Left lung (tissue), 10 donors: ENCODE data around the gene ANKS1B. TPM values are rescaled to one million over a fixed set of nuclear protein-coding genes. Genes with fewer than 3 reads are reported as not detected.

ENCODE experiments used
- ATAC-seq: fragments of 200-7000 bp; cut with Tn5 transposase; one replicate; pipeline ENCODE4 v1.9.1; 2020; ENCODE audit warnings: moderate library complexity
- DNase-seq, 4 donors: peaks; one replicate each; pipeline ENCODE4 v3.0.0-alpha.2; 2013 to 2020
- H3K27ac ChIP-seq, 2 donors: fragments of 200-600 bp; sonication (generic) in 1 of 2; one replicate each; pipeline versions ENCODE4 v1.5.0 to v1.8.0; 2020 to 2021
- H3K27me3 ChIP-seq, 2 donors: fragments of 200-600 bp; sonication (generic) in 1 of 2; one replicate each; pipeline versions ENCODE4 v1.5.0 to v1.8.0; 2020 to 2021
- H3K36me3 ChIP-seq, 2 donors: fragments of 200-600 bp; sonication (generic) in 1 of 2; one replicate each; pipeline versions ENCODE4 v1.5.0 to v1.8.0; 2020 to 2021
- H3K4me1 ChIP-seq, 2 donors: fragments of 200-600 bp; one replicate each; pipeline ENCODE4 v1.8.0; 2021
- H3K4me3 ChIP-seq, 2 donors: fragments of 200-600 bp; sonication (generic) in 1 of 2; one replicate each; pipeline versions ENCODE4 v1.5.0 to v1.8.0; 2020 to 2021; ENCODE audit warnings: mild to moderate bottlenecking in 1 of 2
- H3K9me3 ChIP-seq, 2 donors: fragments of 200-600 bp; sonication (generic) in 1 of 2; one replicate each; pipeline versions ENCODE4 v1.5.0 to v1.8.0; 2020 to 2021
- intact Hi-C, 2 donors: fragments of 100-400 bp; cut with DNase I; formaldehyde crosslinking; loops; one replicate each; pipeline versions ENCODE4 v1.11.2 to v1.14.2; 2022
- polyA plus RNA-seq, 6 donors: library from polyadenylated mRNA; unstranded; fragments of 120-200 nt; gene quantifications; one replicate each; pipeline ENCODE4 v1.2.1, GENCODE V29; 2013; ENCODE audit not compliant: insufficient read length in 6 of 6
- total RNA-seq, 2 donors: library from RNA; stranded (reverse); fragmentation: NEBNext Ultra II Directional; extraction: Animal tissue kit (Norgen Biotek cat#: 25700); gene quantifications; one replicate each; pipeline ENCODE4 v1.2.1, GENCODE V29; 2021
- TF ChIP-seq, protein P1 (sequence below), 2 donors: fragments of 200-600 bp; sonication (generic) in 1 of 2; IDR thresholded peaks; one replicate each; pipeline versions ENCODE4 v1.5.0 to v1.8.0; 2021; ENCODE audit warnings: antibody characterized with exemption in 2 of 2
- donor health status: DM: no; HTN: yes; CAD: no.
- donor health status: DM: no; HTN: no; CAD: no.

ANKS1B gene
- total and polyA plus RNA-seq, 8 donors = 4.9 to 31.8 (median 14.9) TPM

- no peaks in the 10 kb centered on the region for H3K27me3 ChIP-seq
- H3K9me3 ChIP-seq = no peaks in the 10 kb centered on the region
- ATAC-seq (no peak), DNase-seq (no peak)
- no peak overlapping the region for H3K27ac ChIP-seq
- intact Hi-C loops = no loop called here
- TF ChIP-seq, protein P1, sequence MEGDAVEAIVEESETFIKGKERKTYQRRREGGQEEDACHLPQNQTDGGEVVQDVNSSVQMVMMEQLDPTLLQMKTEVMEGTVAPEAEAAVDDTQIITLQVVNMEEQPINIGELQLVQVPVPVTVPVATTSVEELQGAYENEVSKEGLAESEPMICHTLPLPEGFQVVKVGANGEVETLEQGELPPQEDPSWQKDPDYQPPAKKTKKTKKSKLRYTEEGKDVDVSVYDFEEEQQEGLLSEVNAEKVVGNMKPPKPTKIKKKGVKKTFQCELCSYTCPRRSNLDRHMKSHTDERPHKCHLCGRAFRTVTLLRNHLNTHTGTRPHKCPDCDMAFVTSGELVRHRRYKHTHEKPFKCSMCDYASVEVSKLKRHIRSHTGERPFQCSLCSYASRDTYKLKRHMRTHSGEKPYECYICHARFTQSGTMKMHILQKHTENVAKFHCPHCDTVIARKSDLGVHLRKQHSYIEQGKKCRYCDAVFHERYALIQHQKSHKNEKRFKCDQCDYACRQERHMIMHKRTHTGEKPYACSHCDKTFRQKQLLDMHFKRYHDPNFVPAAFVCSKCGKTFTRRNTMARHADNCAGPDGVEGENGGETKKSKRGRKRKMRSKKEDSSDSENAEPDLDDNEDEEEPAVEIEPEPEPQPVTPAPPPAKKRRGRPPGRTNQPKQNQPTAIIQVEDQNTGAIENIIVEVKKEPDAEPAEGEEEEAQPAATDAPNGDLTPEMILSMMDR (IDR thresholded peaks at IDR 0.05) = no peak
- H3K4me3 ChIP-seq = no peak overlapping the region
- H3K4me1 ChIP-seq = no peaks in the 10 kb centered on the region
- H3K36me3 ChIP-seq = no peaks in the 10 kb centered on the region
These were observed 64.3 kb downstream of the ANKS1B start for GRCh38 chr12:99920353-99920960.

DNA sequence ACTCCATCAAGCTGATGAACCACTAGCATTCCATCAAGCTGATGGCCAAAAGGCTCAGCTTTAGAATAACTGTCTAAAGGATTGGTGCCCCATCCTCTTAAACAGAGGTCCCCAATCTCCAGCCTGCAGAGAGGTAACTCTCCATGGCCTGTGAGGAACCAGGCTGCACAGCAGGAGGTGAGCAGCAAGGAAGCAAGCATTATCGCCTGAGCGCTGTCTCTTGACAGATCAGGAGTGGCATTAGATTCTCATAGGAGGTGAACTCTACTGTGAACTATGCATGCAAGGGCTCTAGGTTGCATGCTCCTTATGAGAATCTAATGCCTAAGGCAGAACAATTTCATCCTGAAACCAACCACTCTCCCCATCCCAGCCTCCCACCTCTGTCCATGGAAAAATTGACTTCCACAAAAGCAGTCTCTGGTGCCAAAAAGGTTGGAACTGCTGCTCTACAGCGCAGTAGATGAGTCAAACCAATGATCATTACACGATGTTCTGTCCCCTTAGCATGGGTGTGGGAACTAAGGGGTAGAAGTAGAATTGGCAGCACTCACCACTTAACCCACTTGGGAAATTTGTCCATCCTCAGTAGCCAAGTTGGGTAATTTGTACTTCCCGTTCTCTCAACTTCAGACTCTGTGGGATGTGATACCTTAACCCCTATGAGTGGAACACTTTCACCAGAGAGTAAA is 66.9 kb downstream of the ANKS1B start:
- Histone ChIP-seq H3K4me1 (no peaks in the 10 kb centered on the region), H3K27ac (no peak overlapping the region), H3K4me3 (no peak overlapping the region), H3K36me3 (no peaks in the 10 kb centered on the region), H3K27me3 (no peaks in the 10 kb centered on the region), H3K9me3 (no peaks in the 10 kb centered on the region)
- DNase-seq (no peak), ATAC-seq (no peak)
- intact Hi-C loops = no loop called here
- TF ChIP-seq, protein P1 (IDR thresholded peaks at IDR 0.05) = no peak

DNA sequence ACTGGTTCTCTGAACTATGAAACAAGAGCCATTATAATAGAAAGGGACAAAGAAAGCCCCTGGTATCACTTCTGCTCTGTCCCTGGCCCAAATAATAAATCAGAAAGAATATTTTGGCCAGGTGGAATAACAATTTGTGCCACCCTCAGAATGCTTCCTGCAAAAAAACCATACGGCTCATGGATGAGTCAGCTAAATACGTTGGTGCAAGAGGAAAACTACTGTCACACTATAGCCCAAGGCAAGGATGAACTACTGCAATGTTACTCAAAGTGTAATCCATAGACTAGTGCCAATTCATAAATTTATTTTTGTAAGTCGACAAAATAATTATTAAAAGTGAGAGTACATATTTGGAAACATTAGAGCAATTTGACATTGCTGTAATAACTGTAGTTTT is 68.2 kb downstream of the ANKS1B start:
- Histone ChIP-seq H3K4me1 (no peaks in the 10 kb centered on the region), H3K27ac (no peak overlapping the region), H3K4me3 (no peak overlapping the region), H3K27me3 (no peaks in the 10 kb centered on the region), H3K36me3 (no peaks in the 10 kb centered on the region), H3K9me3 (no peaks in the 10 kb centered on the region)
- ATAC-seq (no peak), DNase-seq (no peak)
- intact Hi-C loops = no loop called here
- TF ChIP-seq, protein P1 (IDR thresholded peaks at IDR 0.05) = no peak

DNA sequence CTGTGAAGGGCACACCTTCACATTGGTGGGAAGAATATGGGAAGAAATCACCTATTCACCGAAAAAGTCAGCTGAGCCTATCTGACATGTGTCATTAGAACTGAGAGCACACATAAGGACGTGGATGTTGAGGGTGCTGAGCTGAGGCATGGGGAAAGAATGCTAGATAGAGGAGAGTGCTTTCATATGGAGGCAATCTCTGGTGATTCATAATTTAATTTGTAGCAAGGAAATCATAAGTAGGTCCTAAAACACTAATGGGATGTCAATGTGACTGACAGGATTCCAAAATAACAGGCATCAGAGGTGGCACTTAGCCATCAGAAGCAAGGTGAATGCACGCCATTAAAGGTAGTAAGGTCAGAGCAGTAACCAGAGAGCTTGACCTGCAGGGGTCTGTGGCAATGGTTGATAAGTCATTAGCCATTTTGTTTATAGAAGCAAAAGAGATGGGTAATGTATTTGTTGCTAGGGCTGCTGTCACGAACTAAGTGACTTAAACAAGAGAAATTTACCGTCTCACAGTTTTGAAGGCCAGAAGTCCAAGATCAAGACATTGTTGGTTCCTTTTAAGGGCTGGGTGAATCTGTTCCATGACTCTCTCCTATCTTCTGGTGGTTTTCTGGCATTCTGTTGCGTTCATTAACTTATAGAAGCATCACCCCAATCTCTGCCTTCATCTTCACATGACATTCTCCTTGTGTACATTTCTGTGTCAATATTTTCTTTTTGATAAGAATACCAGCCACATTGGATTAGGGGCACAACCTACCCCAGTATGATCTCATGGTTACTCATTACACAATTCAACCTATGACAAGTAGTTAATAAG is 69.3 kb downstream of the ANKS1B start:
- DNase-seq = no peak

More for the DNA sequence above, 69.3 kb downstream of the ANKS1B start:
- no peaks in the 10 kb centered on the region for H3K27me3 ChIP-seq
- no peaks in the 10 kb centered on the region for H3K9me3 ChIP-seq
- no peaks in the 10 kb centered on the region for H3K36me3 ChIP-seq
- intact Hi-C loops = no loop called here
- no peak overlapping the region for H3K27ac ChIP-seq
- no peak for ATAC-seq
- peaks cover 0 to 3% of the 10 kb centered on the region in 2 donors for H3K4me1 ChIP-seq
- H3K4me3 ChIP-seq = no peak overlapping the region
- TF ChIP-seq, protein P1 (IDR thresholded peaks at IDR 0.05) = no peak
